H1 (cell line): ENCODE measurements around the gene NSUN7. TPM values are rescaled to one million over a fixed set of nuclear protein-coding genes. Genes with fewer than 3 reads are reported as not detected.

Source experiments
- CTCF ChIA-PET: fragments of 300-600 bp; sonication (Branson Sonifier 250); formaldehyde crosslinking; loops from one replicate; lab custom pipeline; 2021; ENCODE audit not compliant: partially characterized antibody; lab: Charles Lee
- POLR2A ChIA-PET: fragments of 300-600 bp; sonication (Branson Sonifier 250); formaldehyde crosslinking; loops from one replicate; lab custom pipeline; 2021; ENCODE audit warnings: inconsistent platforms; ENCODE audit not compliant: partially characterized antibody; lab: Charles Lee
- DNase-seq, 2 experiments: peaks; one replicate each; pipeline versions ENCODE4 v3.0.0 to v3.0.0-alpha.2; 2010 to 2022; ENCODE audit warnings: low spot score in 2 of 2, low read depth in 1 of 2, mixed read lengths in 1 of 2
- FAIRE-seq: peaks from 2 replicates; lab custom pipeline; 2011; peaks lifted over from hg19 to GRCh38; lab: Jason Lieb, UNC
- H2AFZ ChIP-seq: 2 replicates; pipeline ENCODE4 v1.8.1; 2012; ENCODE audit warnings: low read length, inconsistent platforms
- H2AK5ac ChIP-seq: 2 replicates; pipeline ENCODE4 v1.6.1; 2013; ENCODE audit warnings: low read depth, low read length
- H2BK120ac ChIP-seq: replicated peaks from 2 replicates; pipeline ENCODE3; 2013; ENCODE audit warnings: low read depth, low read length, inconsistent platforms
- H2BK12ac ChIP-seq: 2 replicates; pipeline ENCODE4 v1.6.1; 2013; ENCODE audit warnings: low read depth, low read length
- H2BK15ac ChIP-seq: 2 replicates; pipeline ENCODE4 v1.6.1; 2013; ENCODE audit warnings: low read length
- H2BK20ac ChIP-seq: 2 replicates; pipeline ENCODE4 v1.6.1; 2013; ENCODE audit warnings: low read length
- H2BK5ac ChIP-seq: 2 replicates; pipeline ENCODE4 v1.6.1; 2013; ENCODE audit warnings: low read depth, low read length
- H3K14ac ChIP-seq: 2 replicates; pipeline ENCODE4 v1.6.1; 2013; ENCODE audit warnings: inconsistent platforms; ENCODE audit not compliant: insufficient read length
- H3K18ac ChIP-seq: 2 replicates; pipeline ENCODE4 v1.6.1; 2013; ENCODE audit warnings: low read length; ENCODE audit errors: extremely low read depth
- H3K23ac ChIP-seq: 2 replicates; pipeline ENCODE4 v1.6.1; 2013; ENCODE audit warnings: inconsistent platforms; ENCODE audit not compliant: insufficient read length
- H3K23me2 ChIP-seq: 2 replicates; pipeline ENCODE4 v1.6.1; 2013; ENCODE audit warnings: low read depth, low read length
- H3K27ac ChIP-seq: 2 replicates; pipeline ENCODE4 v1.6.1; 2011; ENCODE audit warnings: low read depth, low read length, inconsistent platforms
- H3K27me3 ChIP-seq, 4 experiments: replicated peaks in 1 of 4; 1 replicate in 1 of 4; 2 replicates in 3 of 4; pipeline versions ENCODE4 v1.6.1 to v1.8.1; 2011 to 2013; ENCODE audit warnings: low read length in 3 of 4, mild to moderate bottlenecking in 3 of 4, inconsistent platforms in 2 of 4, mixed read lengths in 2 of 4, moderate library complexity in 1 of 4; ENCODE audit not compliant: control insufficient read depth in 3 of 4, insufficient read depth in 3 of 4; ENCODE audit errors: extremely low read depth in 1 of 4
- H3K36me3 ChIP-seq, 4 experiments: 2 replicates each; pipeline versions ENCODE4 v1.6.1 to v1.8.1; 2011 to 2013; ENCODE audit warnings: mild to moderate bottlenecking in 4 of 4, low read length in 3 of 4, moderate library complexity in 2 of 4, control low read depth in 1 of 4, inconsistent platforms in 1 of 4; ENCODE audit not compliant: insufficient read depth in 4 of 4, control insufficient read depth in 2 of 4
- H3K4ac ChIP-seq: replicated peaks from 2 replicates; pipeline ENCODE3; 2013; ENCODE audit warnings: low read length, low read depth, mixed read lengths, inconsistent platforms; ENCODE audit not compliant: insufficient read length
- H3K4me1 ChIP-seq, 4 experiments: replicated peaks in 1 of 4; 1 replicate in 1 of 4; 2 replicates in 3 of 4; pipeline versions ENCODE4 v1.6.1 to v1.8.1; 2011 to 2013; ENCODE audit warnings: low read length in 3 of 4, inconsistent platforms in 2 of 4, mixed read lengths in 1 of 4; ENCODE audit not compliant: insufficient read depth in 4 of 4, control insufficient read depth in 3 of 4
- H3K4me2 ChIP-seq, 2 experiments: 2 replicates each; pipeline versions ENCODE4 v1.6.1 to v1.8.1; 2011 to 2013; ENCODE audit warnings: low read depth in 2 of 2, low read length in 2 of 2, control low read depth in 1 of 2, inconsistent platforms in 1 of 2, mild to moderate bottlenecking in 1 of 2; ENCODE audit not compliant: insufficient read depth in 1 of 2
- H3K4me3 ChIP-seq, 4 experiments: fragments of 200-600, 300-600 bp in 1 of 4; sonication (generic), shearing (Covaris generic), sonication (Bioruptor Twin) in 1 of 4; 2 replicates each; pipeline versions ENCODE4 v1.5.1 to v1.8.1; 2011 to 2016; ENCODE audit warnings: low read length in 4 of 4, low read depth in 3 of 4, control low read depth in 2 of 4, inconsistent platforms in 2 of 4, mild to moderate bottlenecking in 2 of 4, mixed read lengths in 1 of 4, moderate library complexity in 1 of 4; ENCODE audit not compliant: insufficient read depth in 2 of 4; ENCODE audit errors: extremely low read depth in 1 of 4
- H3K56ac ChIP-seq: replicated peaks from 2 replicates; pipeline ENCODE3; 2013; ENCODE audit warnings: low read depth, mild to moderate bottlenecking, mixed read lengths, low read length, inconsistent platforms; ENCODE audit not compliant: insufficient read length
- H3K79me1 ChIP-seq: 2 replicates; pipeline ENCODE4 v1.6.1; 2013; ENCODE audit warnings: low read depth, low read length, control low read depth
- H3K79me2 ChIP-seq, 2 experiments: 2 replicates each; pipeline versions ENCODE4 v1.6.1 to v1.8.1; 2012 to 2013; ENCODE audit warnings: low read length in 2 of 2, mild to moderate bottlenecking in 2 of 2, inconsistent platforms in 1 of 2; ENCODE audit not compliant: insufficient read depth in 2 of 2, control insufficient read depth in 1 of 2
- H3K9ac ChIP-seq, 4 experiments: replicated peaks in 1 of 4; 1 replicate in 1 of 4; 2 replicates in 3 of 4; pipeline versions ENCODE4 v1.6.1 to v1.8.1; 2011 to 2013; ENCODE audit warnings: low read depth in 3 of 4, low read length in 3 of 4, control low read depth in 2 of 4, mild to moderate bottlenecking in 2 of 4, moderate library complexity in 2 of 4, inconsistent platforms in 1 of 4; ENCODE audit errors: extremely low read depth in 1 of 4
- H3K9me3 ChIP-seq, 2 experiments: 2 replicates each; pipeline versions ENCODE4 v1.6.1 to v1.8.1; 2012 to 2013; ENCODE audit warnings: mild to moderate bottlenecking in 2 of 2, moderate library complexity in 2 of 2, control low read depth in 1 of 2, inconsistent platforms in 1 of 2, low read depth in 1 of 2, low read length in 1 of 2, mixed read lengths in 1 of 2; ENCODE audit not compliant: insufficient read depth in 2 of 2
- H4K20me1 ChIP-seq, 2 experiments: replicated peaks in 1 of 2; 2 replicates each; pipeline versions ENCODE3 to v1.8.1; 2011 to 2013; ENCODE audit warnings: inconsistent platforms in 2 of 2, low read length in 2 of 2, mild to moderate bottlenecking in 1 of 2; ENCODE audit not compliant: insufficient read depth in 2 of 2, control insufficient read depth in 1 of 2
- H4K5ac ChIP-seq: 2 replicates; pipeline ENCODE4 v1.6.1; 2013; ENCODE audit warnings: low read length, low read depth, mixed read lengths, inconsistent platforms; ENCODE audit not compliant: insufficient read length
- H4K8ac ChIP-seq: 2 replicates; pipeline ENCODE4 v1.8.0; 2013; ENCODE audit warnings: mild to moderate bottlenecking, moderate library complexity, low read length, inconsistent platforms; ENCODE audit not compliant: insufficient read depth; ENCODE audit errors: extremely low read depth
- H4K91ac ChIP-seq: replicated peaks from 2 replicates; pipeline ENCODE3; 2013; ENCODE audit warnings: low read length, mixed read lengths, inconsistent platforms; ENCODE audit not compliant: insufficient read length
- ATF3 ChIP-seq: IDR thresholded peaks from 2 replicates; pipeline ENCODE4 v1.6.1; 2011; ENCODE audit warnings: low read depth, mild to moderate bottlenecking, low read length; ENCODE audit not compliant: insufficient read depth
- BCL11A ChIP-seq, 2 experiments: IDR thresholded peaks; one replicate each; pipeline ENCODE4 v1.6.1; 2011; ENCODE audit warnings: low read depth in 2 of 2, low read length in 2 of 2, mild to moderate bottlenecking in 2 of 2
- BRCA1 ChIP-seq: IDR thresholded peaks from 2 replicates; pipeline ENCODE4 v1.6.1; 2012; ENCODE audit warnings: low read depth, low read length, improper control_type of control experiment
- CHD1 ChIP-seq: IDR thresholded peaks from 2 replicates; pipeline ENCODE4 v1.6.1; 2012; ENCODE audit warnings: low read depth, low read length, improper control_type of control experiment
- EZH2 ChIP-seq: fragments of 200-600 bp; sonication (generic); IDR thresholded peaks from 2 replicates; pipeline ENCODE4 v1.7.1; 2012; ENCODE audit warnings: low read depth, mild to moderate bottlenecking, moderate library complexity, low read length, inconsistent platforms; ENCODE audit not compliant: severe bottlenecking
- GTF2F1 ChIP-seq: IDR thresholded peaks from 2 replicates; pipeline ENCODE4 v1.6.1; 2012; ENCODE audit warnings: low read depth, low read length, improper control_type of control experiment, borderline replicate concordance
- HDAC2 ChIP-seq, 2 experiments: fragments of 300-600 bp in 1 of 2; sonication (generic) in 1 of 2; IDR thresholded peaks; 2 replicates each; pipeline ENCODE4 v1.6.1; 2011 to 2012; ENCODE audit warnings: low read depth in 2 of 2, low read length in 2 of 2, mild to moderate bottlenecking in 2 of 2, moderate library complexity in 2 of 2, borderline replicate concordance in 1 of 2, inconsistent platforms in 1 of 2
- POLR2AphosphoS5 ChIP-seq: IDR thresholded peaks from 2 replicates; pipeline ENCODE4 v1.6.1; 2011; ENCODE audit warnings: low read depth, low read length
- RXRA ChIP-seq: IDR thresholded peaks from 2 replicates; pipeline ENCODE4 v1.6.1; 2011; ENCODE audit warnings: low read depth, mild to moderate bottlenecking, low read length, moderate library complexity; ENCODE audit not compliant: insufficient read depth
- SIN3A ChIP-seq, 2 experiments: IDR thresholded peaks in 1 of 2; conservative IDR thresholded peaks in 1 of 2; 2 replicates each; pipeline ENCODE4 v1.6.1; 2011 to 2012; ENCODE audit warnings: low read length in 2 of 2, improper control_type of control experiment in 1 of 2, low read depth in 1 of 2, mild to moderate bottlenecking in 1 of 2
- SIX5 ChIP-seq: IDR thresholded peaks from 2 replicates; pipeline ENCODE4 v1.6.1; 2011; ENCODE audit warnings: mild to moderate bottlenecking, low read depth, low read length
- TAF7 ChIP-seq: optimal IDR thresholded peaks from 2 replicates; pipeline ENCODE3; 2011; ENCODE audit warnings: low read depth, mild to moderate bottlenecking, inconsistent platforms, low read length, moderate library complexity, borderline replicate concordance
- YY1 ChIP-seq: IDR thresholded peaks from 2 replicates; pipeline ENCODE4 v1.6.1; 2011; ENCODE audit warnings: low read depth, mild to moderate bottlenecking, low read length
- WGBS, 2 experiments: shearing (Covaris generic) in 1 of 2; methylation state at CpG; one replicate each; pipeline versions ENCODE4 v1.1.6 to v1.1.7; 2013 to 2015; ENCODE audit warnings: low lambda C conversion rate in 2 of 2, mixed read lengths in 2 of 2, inconsistent platforms in 1 of 2, low coverage in 1 of 2, missing lambda C conversion rate in 1 of 2; ENCODE audit not compliant: insufficient replicate concordance in 2 of 2, insufficient coverage in 1 of 2, insufficient read length in 1 of 2; ENCODE audit errors: extremely low coverage in 1 of 2, missing lambda C conversion rate in 1 of 2; 5-methylcytosine and 5-hydroxymethylcytosine counted together
- polyA plus RNA-seq, 7 experiments: library from polyadenylated mRNA; depleted of rRNA in 3 of 7; stranded (reverse) in 5 of 7; unstranded in 2 of 7; fragments of >200 nt in 5 of 7; fragments of 200-250 nt in 2 of 7; gene quantifications; 1 replicate in 5 of 7; 2 replicates in 1 of 7; 4 replicates in 1 of 7; pipeline versions ENCODE4 v1.2.1 to v1.2.3, GENCODE V29; 2011 to 2013; ENCODE audit warnings: missing spikeins in 2 of 7, mixed read lengths in 2 of 7
- total RNA-seq: library from RNA; stranded (reverse); fragmentation: NEBNext Ultra II Directional; extraction: Animal tissue kit (Norgen Biotek cat#: 25700); gene quantifications from 2 replicates; pipeline ENCODE4 v1.2.1, GENCODE V29; 2021

Gene NSUN7
- total and polyA plus RNA-seq, 2 of the 8 experiments (the other 6 are each of a cell fraction or from before 2014, with no cell fraction given) = 8.8 to 24.4 TPM

GRCh38 chr4:40827758-40828157, 78.0 kb downstream of the NSUN7 start:
- Histone ChIP-seq H3K9ac (no peak overlapping the region), H3K9me3 (no peaks in the 10 kb centered on the region; a peak in 1 of 4 replicates), H4K91ac (no peak overlapping the region), H3K56ac (no peak overlapping the region), H3K79me2 (peaks cover 0 to 7% of the 10 kb centered on the region in 2 experiments; a peak in 1 of 4 replicates), H3K4me1 (no peaks in the 10 kb centered on the region), H2BK15ac (no peak overlapping the region), H3K23me2 (no peaks in the 10 kb centered on the region; the same call in 1 of the 2 replicates), H3K36me3 (peaks cover 9 to 56% (median 33%) of the 10 kb centered on the region in 4 experiments; a peak in 7 of 8 replicates), H3K4me2 (no peak overlapping the region), H2BK12ac (no peak overlapping the region), H3K27me3 (no peaks in the 10 kb centered on the region), H3K79me1 (peaks cover 4% of the 10 kb centered on the region), H2BK5ac (no peak overlapping the region), H2AK5ac (no peak overlapping the region), H3K27ac (no peak overlapping the region), H3K18ac (no peak overlapping the region), H4K5ac (no peak overlapping the region), H3K23ac (no peak overlapping the region), H3K4me3 (no peak overlapping the region), H3K14ac (no peak overlapping the region), H2AFZ (no peak overlapping the region), H3K4ac (no peak overlapping the region), H2BK20ac (no peak overlapping the region), H4K20me1 (peaks cover 9% of the 10 kb centered on the region in 2 experiments), H2BK120ac (no peak overlapping the region), H4K8ac (no peak overlapping the region)
- 86% methylated on average over 6 of the region's 6 CpGs; no CpG with 5 or more reads in 1 of the 2 experiments for whole genome bisulfite sequencing, 2 experiments
- no peak for DNase-seq
- POLR2A ChIA-PET = interaction anchor here (0.6 kb wide), 1 partner anchor 43 kb away, joined by 4 read pairs; no protein-coding TSS in a partner anchor
- CTCF ChIA-PET = interaction anchor here (0.6 to 5.8 kb wide), 5 partner anchors 12 to 754 kb away, joined by 3 to 41 read pairs (median 4); no protein-coding TSS in a partner anchor
- FAIRE-seq = no peak
- TF ChIP-seq BCL11A (IDR thresholded peaks at IDR 0.05; ENCODE audit: low read depth in 2 of 2, low read length in 2 of 2) (no peak), RXRA (no peak), HDAC2 (IDR thresholded peaks at IDR 0.05; ENCODE audit: borderline replicate concordance in 1 of 2, low read depth in 2 of 2, low read length in 2 of 2) (no peak), SIN3A (conservative IDR thresholded peaks at IDR 0.05 in 1 of 2, IDR thresholded peaks at IDR 0.05 in 1 of 2; ENCODE audit: low read depth in 1 of 2, low read length in 2 of 2) (no peak), TAF7 (no peak), SIX5 (no peak), POLR2AphosphoS5 (no peak), CHD1 (no peak), EZH2 (no peak), ATF3 (no peak), BRCA1 (no peak), GTF2F1 (no peak), YY1 (no peak)
